SK-MEL-5 (cell line): Measurements from ENCODE around the gene ZFYVE28. TPM values are rescaled to one million over a fixed set of nuclear protein-coding genes. Genes with fewer than 3 reads are reported as not detected.
A peak's percentile ranks its signal among the peaks of the same experiment; 100 is the strongest.

Experiments used
- DNase-seq: peaks from one replicate; pipeline ENCODE4 v3.0.0-alpha.2; 2016; ENCODE audit warnings: low read depth, low spot score
- in situ Hi-C: cut with HindIII; loops from 2 replicates; pipeline ENCODE4 v1.10.0; 2016; ENCODE audit warnings: low sequenced_read_pairs, high pct_unique_total_duplicates, low pct_unique_long_range_greater_than_20kb
- total RNA-seq: library from RNA; depleted of rRNA; stranded (reverse); fragments of >200 nt; shearing (Covaris generic); gene quantifications from 2 replicates; pipeline ENCODE4 v1.2.3, GENCODE V29; 2014

The ZFYVE28 gene
- total RNA-seq, 1 experiment from 2014 or later = 3.1 TPM

DNA sequence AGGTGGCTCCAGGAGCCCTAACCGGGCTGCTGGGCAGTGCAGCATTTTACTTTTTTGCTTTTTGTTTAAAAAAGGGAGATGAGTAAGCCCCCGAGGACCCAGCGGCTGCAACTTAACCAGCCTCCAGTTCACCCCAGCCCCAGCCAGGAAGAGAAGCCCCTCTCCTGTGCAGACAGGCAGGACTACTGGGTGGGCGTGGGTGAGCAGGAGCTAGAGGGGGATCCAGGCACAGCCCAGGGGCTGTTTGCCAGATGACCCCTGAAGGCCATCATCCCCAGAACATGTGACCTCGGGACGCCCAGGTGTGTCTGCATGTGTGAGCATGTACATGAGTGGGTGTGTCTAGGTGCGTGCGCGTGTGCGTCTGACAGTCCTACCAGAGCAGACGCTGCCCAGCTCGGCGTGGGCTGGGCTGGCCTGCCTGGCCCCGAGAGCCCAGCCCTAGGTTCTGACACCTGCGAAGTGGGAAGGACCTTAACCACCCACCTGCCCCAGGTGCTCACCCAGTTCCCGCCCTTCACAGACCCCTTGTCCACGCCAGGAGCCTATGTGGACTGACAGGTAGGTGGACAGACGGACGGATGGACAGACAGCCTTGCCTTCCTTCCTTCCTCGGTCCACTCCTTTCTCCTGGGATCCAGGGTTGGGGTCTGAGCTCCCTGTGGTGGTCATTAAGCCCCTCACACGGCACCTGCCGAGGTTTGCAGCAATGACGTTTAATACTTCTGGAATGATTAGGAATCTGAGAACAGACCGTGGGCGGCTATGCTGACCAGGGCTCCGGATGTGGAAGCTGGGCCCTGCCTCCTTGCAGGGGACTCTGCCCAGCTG, 168.7 kb downstream of the ZFYVE28 start:
- in situ Hi-C loops = no loop called here
- DNase-seq = no peak

DNA sequence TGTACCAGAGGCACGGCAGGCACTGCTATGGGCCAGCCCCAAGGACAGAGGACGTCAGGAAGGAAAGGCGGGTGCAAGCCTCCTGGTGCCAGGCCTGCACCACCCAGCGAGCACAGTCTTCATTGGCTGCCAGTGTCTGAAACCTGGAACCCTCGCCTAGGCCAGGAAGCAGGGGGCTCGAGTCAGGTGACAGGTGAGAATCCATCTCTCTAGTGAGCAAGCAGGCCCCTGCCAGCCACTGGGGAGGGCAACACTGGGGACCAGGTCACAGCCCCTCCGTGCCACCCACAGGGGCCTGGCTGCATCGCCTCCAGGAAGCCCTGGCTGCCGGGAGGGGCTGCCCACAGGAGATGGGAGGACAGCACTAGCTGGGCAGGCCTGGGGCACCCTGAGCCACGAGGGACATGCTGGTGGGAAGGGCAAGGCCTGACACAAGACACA, 169.6 kb downstream of the ZFYVE28 start:
- no peak for DNase-seq
- in situ Hi-C loops = no loop called here

DNA sequence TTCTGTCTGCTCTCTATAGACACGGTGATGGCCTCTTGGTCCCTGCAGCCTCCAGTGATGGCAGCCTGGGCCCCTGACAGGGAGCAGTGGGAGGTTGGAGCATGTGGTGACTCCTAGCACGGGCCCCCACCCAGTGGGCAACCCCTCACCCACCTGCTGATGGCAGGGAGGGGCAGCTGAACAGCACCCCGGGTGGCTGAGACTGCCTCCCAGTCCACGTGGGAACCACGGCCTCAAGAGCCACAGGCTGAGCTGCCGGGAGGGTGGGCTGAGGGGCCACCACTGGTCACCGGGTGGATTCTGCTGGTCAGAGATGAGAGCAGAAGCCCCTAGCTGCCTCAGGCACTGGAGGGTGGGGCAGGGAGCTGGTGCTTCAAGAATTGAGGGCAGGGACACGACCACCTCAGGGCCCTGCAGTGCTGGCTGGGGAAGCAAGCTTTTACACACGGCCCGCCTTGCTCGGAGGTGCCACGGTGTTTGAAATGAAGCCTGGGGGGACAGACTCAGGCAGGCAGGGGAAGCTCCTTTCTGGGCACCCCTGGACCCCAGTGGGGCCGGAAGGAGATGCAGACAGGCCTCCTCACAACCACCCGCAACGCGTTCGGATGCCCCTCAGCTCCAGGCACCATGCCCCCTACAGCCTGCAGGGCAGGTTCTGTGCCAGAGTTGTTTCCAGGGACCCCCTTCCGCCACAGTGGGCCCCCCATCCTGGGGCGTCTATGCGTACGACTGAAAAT, 170.2 kb downstream of the ZFYVE28 start:
- in situ Hi-C loops = no loop called here
- DNase-seq = no peak

DNA sequence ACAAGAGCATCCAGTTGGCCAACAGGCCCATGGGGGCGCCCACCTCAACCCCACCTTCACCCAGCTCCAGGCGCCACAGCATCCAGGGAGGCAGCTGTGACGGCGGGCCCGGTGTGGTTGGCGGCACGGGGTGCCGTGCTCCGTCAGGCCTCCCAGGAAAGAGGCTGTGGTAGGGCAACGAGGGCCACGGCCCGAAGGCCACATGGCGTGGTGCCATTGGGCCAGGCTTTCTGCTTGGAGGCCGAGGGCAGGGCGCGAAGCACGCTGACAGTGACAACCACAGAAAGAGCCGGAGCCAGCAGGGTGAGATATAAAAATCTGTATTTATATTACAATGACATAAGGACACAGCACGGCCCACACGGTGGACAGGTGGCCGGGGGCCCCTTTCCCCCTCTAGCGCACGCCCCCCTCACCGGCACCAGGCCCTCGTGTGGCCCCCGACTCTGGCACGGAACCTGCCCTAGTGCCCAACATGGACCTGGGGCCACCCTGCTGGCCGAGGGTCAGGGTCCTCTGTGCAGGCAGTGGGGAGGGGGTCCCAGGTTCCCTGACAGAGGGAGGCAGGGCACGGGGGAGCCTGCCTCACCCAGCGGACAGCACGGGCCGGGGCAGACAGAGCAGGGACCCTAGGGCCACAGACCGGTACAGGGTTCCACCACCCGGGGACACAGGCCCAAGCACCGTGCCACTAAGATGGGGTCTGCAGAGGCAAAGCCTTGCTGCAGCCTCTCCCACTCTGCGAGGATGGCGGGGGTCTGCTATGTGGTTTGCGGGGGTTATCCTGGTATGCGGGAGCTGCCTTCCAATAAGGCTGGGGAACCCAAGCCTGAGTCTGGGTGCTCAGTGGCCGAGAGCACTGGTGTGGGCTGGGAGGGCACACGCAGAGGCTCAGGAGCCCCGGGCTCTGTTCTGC, 171.1 kb downstream of the ZFYVE28 start:
- in situ Hi-C loops = no loop called here
- DNase-seq = no peak

DNA sequence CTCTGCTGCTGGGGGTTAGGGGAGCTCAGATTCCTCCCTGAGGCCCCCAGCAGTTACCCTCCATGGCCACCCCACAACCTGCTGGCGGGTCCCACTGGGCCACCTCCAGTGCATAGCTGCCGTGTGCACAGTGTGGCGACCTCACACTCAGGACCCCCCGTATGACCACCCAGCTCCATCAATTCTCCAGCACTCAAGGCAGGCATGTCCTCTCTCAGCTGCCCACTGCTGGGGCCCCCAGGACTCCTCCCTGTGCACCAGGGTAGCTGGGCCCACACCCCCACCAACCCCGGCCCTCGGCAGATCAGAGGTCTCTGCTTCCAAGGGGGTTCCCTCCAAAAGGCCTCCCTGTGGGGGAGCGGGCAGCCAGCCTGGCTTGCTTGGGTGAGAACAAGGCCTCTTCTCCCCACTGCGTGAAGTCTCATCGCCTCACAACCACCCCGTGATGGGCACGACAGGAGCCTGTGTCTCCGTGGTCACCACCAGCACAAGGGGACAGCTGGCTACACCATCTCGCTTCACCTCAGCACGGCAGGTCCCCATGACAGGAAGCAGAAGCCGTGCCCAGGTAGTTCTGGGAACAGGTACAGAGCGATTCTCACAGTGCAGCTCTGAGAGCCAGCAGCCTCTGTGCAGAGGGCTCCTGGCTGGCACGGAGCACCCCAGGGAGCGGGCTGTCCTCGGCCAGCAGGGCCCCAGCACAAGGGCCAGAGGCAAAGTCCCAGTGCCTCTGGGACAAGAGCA, 171.9 kb downstream of the ZFYVE28 start:
- in situ Hi-C loops = no loop called here
- no peak for DNase-seq

DNA sequence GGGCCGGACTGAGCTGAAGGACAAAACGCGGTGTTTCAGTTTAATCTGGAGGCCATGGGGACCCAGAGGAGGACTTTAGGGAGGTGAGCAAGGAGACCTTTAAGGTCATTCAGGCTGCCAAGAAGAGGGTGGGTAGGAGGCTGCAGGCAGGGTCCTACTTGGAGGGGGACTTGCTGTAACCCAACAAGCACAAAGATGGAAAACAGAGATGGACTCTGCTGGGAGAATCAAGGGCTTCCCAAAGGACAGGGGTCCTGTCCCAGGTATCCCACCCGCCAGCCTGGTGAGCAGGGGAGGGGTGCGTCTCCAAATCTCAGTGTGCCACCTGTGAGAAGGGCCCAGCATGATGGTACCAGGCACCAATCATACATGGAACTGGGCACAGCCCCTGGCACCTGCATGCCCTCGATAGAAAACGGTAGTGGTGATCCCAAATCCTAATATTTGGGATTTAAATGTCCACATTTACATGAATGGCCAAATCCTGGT, 172.6 kb downstream of the ZFYVE28 start:
- no peak for DNase-seq
- in situ Hi-C loops = no loop called here

DNA sequence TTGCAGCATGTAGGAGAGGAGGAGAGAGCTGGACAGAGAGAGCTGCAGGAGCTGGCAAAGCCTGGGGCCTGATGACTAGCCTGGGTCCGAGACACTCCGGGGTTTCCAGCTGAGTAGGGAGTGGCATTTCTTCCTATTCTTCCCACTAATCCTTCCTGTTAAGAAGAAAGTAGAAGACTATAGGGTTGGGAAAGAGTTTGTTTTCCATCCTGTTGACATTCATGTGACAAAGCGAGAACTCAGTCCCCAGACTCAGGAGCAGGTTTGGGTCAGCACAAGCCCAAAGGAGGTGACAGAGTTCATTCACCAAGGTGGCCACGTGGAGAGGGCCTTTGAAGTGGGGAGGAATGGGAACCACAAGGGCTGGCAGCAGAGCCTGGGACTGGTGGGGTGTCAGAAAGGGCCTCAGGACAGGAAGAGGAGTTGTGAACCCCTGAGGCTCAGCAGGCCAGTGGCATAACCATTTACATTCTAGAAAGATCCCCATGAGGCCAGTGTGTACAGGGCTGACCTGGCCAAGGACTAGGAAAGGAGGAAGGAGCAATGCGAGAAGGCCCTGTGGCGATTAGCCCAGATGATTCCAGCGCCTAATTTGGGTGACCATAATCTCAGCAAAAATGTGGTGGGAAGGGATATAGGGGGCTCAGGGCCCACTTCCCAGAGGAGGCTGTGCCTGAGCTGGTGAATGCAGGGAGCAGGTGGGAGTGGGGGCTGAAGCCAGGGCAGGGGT, 173.2 kb downstream of the ZFYVE28 start:
- no peak for DNase-seq
- in situ Hi-C loops = no loop called here

DNA sequence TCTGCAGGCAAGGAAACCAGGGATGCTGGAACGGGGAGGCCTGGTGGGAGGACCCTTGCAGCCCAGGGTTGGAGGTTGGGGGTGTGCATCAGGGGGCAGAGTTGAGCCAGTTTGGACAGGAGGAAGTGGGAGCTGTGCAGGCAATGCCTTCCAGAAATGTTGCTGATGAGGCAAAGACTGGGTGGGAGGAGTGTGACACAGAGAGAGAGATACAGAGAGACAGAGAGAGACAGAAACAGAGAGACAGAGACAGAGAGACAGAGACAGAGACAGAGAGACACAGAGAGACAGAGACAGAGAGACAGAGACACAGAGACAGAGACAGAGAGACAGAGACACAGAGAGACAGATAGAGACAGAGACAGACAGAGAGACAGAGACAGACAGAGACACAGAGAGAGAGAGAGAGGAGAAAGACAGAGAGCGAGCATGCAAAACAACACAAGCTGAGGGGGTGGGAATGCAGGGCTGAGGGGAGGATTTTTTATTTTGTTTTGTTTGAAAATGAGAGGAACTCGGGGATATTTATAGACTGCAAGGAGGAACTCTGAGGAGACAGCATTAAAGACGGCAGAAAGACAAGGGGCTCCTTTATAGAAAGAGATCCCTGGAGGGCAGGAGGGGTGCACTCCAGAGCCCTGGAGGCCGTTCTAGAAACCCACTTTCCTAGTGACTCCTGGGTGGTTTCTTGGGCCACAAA, 174.6 kb downstream of the ZFYVE28 start:
- in situ Hi-C loops = no loop called here
- peak; percentile 88 for DNase-seq

DNA sequence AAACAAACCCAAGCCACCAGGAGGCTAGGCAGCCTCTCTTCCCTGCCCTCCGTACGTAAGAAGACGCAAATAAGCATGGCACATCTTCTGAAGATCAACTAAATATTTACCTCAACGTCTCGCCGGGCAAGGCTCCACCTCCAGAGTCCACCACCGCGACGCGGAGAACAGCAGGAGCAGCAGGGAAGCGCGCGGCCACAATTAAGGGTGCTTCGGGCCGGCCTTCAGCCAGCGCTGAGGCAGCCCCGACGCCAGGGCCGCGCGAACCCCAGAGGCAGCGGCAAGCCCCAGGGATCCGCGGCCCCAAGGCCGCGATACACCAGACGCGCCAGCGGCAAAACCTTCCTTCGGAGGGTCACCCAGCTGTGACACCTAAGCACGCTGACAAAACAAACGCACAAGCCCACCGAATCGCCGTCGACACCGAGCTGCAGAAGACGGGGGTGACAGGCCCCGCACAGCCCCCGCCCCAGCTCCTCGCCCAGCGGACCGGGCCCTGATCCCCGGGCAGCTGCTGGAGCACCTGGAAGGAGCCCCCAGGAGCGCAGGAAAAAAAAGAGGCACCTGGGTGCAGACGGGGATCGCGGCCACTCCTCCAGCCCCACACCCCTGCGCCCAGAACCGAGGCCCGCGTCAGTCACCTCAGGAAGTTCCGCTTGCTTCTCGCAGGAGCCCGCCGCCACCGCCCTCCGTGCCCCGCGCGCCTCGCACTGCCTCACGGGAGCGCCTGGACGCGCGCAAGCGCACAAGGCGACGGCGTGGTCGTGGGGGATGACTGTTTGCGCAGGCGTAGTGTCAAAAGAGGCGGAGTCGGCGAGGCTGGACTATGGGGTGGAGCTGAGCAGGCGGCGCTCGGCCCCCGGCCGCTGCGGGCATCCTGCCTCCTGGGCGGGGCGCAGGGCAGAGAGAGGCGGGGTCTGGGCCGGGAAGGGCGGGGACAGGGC, 176.8 kb downstream of the ZFYVE28 start, which contains the start of the genes HAUS3 and POLN:
HAUS3 (minus strand) TSS at position 712 of the 944 bp plus-strand sequence. CDS start 1,175 bp downstream, outside the sequence.
POLN (minus strand) TSS at position 712 of the 944 bp plus-strand sequence. CDS start 12,890 bp downstream, outside the sequence.
- DNase-seq = peak; percentile 97
- in situ Hi-C loops = no loop called here

DNA sequence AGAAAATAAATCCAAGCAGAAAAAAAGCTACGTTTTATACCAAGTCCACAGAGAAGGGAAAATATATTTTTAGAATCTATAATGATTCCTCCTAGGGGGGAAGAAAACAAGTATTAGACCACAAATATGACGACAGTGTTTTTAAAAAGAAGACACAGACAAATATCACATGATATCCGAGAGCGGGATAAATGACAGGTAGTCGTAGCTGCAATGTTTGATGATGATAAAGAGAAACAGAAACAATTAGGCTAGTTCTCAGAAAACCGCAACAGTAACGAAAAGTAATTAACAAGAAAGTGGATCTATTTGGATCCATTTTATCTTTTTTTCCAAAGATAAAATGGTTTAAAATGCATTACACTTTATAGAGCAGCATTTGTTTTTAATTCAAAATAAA, 177.4 kb downstream of the ZFYVE28 start:
- in situ Hi-C loops = no loop called here
- DNase-seq = no peak

DNA sequence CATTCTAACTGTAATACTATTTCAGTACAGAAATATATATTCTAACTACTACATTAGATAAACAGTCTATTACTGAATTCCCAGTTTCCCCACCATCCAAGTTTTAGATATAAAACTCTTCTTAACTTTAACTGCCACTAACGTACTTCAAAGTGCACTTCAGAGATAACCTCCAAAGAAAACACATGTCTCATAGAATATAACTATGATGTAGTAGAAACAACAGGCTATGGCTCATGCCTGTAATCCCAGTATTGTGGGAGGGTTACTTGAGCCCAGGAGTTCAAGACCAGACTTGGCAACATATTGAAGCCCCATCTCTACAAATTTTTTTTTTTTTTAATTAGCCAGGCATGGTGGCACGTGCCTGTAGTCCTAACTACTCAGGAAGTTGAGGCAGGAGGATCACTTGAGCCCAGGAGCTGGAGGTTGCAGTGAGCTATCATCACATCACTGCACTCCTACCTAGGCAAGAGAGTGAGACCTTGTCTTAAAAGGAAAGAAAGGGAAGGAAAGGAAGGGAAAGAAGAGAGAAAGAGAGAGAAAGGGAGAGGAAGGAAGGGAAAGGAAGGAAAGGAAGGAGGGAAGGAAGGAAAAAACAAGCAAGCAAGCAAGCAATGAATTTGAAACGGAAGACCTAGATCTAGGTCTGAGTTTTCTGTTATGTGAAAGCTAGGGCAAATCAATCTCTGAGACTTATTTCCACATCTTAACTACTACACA, 181.3 kb downstream of the ZFYVE28 start:
- in situ Hi-C loops = no loop called here
- DNase-seq = no peak

DNA sequence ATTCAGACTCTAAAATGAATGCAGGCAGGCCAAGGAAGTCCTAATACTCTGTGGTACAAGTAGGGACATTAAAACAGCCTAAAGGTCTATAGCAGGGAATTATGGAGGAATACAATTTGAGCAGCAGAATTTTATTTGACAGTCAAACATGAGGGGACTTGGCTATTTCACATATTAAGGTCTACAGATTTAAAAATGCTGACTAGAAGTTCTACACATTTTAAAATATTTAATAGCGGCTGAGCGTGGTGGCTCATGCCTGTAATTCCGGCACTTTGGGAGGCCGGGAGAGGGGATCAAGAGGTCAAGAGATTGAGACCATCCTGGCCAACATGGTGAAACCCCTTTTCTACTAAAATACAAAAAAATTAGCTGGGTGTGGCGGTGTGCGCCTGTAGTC, 187.4 kb downstream of the ZFYVE28 start:
- DNase-seq = no peak
- in situ Hi-C loops = no loop called here

DNA sequence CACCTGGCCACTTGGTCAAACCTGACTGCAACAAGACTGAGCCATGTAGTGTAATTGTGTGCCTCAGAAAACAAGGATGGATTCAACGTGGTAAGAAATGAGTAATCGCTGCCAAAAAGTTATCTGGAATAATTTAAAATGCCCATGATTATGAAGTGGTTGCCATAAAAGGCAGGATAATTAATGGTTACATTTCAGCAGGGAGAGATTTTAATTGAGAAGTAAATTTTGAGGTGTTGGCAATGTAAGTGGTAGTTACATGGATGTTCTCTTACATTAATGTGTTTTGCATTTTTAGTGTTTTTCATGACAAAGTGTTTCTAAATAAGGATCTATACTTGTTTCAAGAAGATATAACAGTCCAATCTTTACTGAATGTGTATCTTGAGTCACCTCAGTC, 192.2 kb downstream of the ZFYVE28 start:
- DNase-seq = no peak
- in situ Hi-C loops = no loop called here

DNA sequence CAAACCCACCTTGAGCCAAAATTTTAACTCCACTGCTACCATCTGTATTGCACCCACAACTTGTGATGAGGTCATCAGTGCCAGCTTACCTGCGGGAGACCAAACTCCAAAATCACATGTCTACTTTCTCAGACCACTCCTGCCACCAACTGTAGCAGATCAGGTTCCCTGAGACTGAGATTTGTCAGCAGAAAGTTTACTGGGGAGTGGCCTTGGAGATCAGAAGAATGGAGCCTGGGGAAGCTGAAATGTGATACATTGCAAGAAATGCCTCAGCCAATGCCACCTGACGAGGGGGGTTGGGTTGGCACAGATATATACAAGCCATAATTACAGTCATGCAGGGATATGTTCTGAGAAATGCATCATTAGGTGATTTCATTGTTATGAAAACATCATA, 195.6 kb downstream of the ZFYVE28 start:
- DNase-seq = no peak
- in situ Hi-C loops = no loop called here
